OCI-LY1 (cell line): ENCODE measurements around the gene NUP210.

Experiments
- EZH2 ChIP-seq: fragments of 200-600 bp; sonication (generic), shearing (Covaris generic); IDR thresholded peaks from 2 replicates; pipeline ENCODE4 v1.8.0; 2017; ENCODE audit warnings: borderline replicate concordance, mixed run types, mild to moderate bottlenecking, antibody characterized with exemption, low read length, moderate library complexity, mixed read lengths
- TF ChIP-seq, protein P1 (sequence below): fragments of 200-600 bp; sonication (generic), shearing (Covaris generic); IDR thresholded peaks from 2 replicates; pipeline ENCODE4 v1.5.1; 2017; ENCODE audit warnings: mild to moderate bottlenecking, antibody characterized with exemption, low read length, moderate library complexity, mixed read lengths

DNA sequence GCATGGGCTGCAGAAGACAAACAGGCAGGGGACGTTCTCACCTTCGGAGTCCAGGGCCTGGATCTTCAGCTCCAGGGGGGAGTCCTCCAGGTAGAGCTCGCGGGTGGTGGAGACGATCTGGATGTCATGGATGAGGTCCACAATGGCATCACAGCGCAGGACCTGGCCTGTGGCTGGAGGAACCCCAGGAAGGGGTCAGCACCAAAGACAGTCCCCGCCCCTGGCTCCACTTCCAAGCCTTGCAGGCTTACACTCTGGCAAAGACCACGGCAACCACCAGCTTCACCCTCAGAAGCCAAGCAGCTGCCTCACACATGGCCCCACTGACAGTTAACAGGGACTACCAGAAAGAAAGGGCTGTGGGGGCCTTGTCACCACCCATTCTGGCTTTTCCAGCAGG lies 22.8 kb downstream of the NUP210 start:
- no peak for TF ChIP-seq EZH2
- TF ChIP-seq, protein P1, sequence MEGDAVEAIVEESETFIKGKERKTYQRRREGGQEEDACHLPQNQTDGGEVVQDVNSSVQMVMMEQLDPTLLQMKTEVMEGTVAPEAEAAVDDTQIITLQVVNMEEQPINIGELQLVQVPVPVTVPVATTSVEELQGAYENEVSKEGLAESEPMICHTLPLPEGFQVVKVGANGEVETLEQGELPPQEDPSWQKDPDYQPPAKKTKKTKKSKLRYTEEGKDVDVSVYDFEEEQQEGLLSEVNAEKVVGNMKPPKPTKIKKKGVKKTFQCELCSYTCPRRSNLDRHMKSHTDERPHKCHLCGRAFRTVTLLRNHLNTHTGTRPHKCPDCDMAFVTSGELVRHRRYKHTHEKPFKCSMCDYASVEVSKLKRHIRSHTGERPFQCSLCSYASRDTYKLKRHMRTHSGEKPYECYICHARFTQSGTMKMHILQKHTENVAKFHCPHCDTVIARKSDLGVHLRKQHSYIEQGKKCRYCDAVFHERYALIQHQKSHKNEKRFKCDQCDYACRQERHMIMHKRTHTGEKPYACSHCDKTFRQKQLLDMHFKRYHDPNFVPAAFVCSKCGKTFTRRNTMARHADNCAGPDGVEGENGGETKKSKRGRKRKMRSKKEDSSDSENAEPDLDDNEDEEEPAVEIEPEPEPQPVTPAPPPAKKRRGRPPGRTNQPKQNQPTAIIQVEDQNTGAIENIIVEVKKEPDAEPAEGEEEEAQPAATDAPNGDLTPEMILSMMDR: no peak
